Central memory CD4-positive, alpha-beta T cell (primary cell): ENCODE data around the gene PANK4.
"Not testable (repeated sequence)": the region's sequence is repeated elsewhere in the genome, so short reads cannot be mapped to it uniquely, and the experiment has no call there.

ENCODE experiments used
- DNase-seq: peaks from one replicate; pipeline ENCODE4 v3.0.0; 2022

Gene PANK4

DNA sequence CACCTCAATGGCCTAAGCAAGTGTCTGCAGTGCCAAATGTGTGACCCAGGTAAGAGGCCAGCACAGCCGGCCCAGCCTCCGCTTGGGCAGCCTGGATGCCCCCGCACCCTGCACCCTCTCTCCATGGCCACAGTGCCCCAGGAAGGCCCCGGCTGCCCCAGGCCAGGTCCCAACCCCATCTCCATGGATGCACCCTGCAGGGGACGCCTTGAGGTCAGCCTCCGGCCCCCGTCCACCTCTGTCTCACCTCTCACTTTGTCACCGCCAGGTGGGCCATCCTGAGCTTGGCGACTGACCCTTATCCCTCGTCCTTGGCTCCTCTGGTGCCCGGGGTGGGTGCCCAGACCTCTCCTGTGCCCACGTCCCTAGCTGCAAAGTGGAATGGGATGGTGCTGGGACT, 32.0 kb upstream of the PANK4 start:
- no peak for DNase-seq

DNA sequence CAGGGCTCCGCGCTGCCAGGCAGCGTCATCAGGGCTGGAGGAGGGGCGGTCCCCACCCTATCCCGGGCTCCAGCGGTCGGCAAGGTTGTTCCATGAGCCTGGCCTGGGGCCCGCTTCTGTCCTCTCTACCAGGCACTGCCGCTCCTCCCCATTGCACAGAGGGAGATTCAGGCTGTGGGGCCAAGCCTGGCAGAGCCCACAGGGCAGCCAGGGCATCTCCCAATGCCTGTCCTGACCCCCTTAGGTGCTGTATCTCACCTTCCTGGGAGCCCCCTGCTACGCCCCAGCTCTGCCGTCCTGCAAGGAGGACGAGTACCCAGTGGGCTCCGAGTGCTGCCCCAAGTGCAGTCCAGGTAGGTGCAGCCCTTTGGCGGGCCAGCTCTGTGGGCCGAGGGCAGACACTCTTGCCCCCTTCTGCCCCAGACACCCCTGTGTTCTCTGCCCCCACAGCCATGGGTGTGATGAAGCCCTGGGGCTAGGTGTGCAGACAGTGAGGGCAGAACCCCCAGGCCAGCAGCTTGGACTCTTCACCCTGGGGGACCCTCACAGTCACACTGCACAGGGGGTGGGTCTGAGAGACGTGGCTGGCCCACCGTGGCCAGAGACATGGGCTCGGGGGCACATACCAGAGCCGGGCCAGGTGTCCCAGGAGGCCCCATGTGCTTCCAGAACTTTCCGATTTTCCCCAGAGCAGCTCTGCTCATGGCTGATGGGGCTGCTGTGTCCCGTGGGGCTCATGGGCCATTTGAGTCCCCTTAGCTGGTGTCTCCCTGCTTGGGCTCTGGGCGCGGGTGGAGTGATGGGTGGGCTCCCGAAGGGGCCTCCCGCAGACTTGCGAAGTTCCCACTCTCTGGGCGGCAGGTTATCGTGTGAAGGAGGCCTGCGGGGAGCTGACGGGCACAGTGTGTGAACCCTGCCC, 31.3 kb upstream of the PANK4 start:
- no peak for DNase-seq

DNA sequence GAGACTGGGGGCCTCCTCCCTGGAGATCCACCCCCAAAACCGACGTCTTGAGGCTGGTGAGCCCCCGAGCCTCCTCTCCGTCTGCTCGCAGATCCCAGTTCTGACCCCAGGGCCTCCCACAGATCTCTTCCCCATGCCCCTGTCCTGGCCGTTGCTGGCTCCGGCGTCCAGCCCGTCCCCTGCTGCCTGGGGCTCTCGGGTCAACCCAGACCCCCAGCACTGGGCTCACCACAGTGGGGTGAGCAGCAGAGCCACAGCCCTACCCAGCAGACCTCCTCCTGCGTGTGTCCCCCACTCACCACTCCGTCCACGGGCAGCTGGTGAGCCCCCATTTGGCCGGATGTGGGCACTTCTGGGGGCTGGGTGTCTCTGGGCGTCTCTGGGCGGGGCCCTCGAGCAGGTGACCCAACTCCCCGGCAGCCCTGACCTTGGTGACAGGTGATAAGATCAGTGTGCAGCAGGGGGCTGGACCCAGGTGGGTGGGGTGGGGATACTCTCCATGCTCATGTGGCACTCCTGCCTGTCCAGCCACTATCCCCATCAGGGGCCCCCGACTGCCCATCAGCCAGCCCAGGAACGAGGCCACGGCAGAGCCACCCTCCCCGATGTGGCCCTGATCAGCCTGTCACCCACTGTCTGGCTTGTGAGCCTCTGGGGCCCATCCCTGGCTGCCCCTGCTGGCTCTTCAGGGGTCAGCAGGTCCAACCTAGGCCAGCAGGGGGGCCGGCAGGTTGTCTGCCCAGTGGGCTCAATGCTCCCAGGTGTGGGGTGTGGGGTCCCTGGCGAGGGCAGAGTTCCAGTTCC, 30.5 kb upstream of the PANK4 start:
- no peak for DNase-seq

DNA sequence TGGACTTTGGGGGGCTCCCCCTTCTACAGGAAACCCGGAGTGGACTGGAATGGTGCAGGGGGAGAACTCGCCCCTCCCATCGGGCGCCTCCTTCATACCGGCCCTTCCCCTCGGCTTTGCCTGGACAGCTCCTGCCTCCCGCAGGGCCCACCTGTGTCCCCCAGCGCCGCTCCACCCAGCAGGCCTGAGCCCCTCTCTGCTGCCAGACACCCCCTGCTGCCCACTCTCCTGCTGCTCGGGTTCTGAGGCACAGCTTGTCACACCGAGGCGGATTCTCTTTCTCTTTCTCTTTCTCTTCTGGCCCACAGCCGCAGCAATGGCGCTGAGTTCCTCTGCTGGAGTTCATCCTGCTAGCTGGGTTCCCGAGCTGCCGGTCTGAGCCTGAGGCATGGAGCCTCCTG, 29.9 kb upstream of the PANK4 start, which contains the start of gene TNFRSF14:
TSS of gene TNFRSF14 (plus strand) at position 95 of the 401 bp plus-strand sequence. CDS start at position 389, 294 bp downstream.
- peak; percentile 79 for DNase-seq

DNA sequence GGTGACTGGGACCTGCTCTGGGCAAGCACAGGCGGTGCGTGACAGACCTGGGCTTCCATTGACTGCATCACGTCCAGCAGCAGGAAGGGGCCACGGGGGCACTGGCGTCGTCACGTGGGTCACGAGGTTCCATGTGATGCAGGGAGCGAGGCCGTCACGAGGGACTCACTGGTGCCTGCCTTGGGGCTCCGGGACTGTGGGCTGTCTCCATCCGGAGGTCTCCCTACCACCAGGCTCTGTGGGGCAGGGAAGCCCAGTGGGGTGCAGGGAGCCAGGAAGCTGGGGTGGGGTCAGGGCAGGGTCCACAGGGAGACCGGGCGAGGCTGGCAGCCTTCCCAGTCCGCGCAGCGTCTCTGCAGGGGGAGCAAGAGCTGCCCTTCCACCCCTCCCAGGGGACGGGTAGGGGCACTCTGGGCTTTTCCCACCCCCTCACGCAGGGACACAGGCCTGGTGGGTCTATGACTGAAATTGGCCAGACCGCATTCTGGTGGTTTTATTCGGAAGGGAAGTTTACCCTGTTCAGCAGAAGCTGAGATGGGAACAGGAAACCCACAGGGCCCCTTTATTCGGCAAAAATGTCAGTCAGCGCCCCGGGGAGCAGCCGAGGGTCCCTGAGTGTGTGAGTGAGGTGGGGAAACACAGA, 29.4 kb upstream of the PANK4 start:
- DNase-seq, result peak; percentile 65

DNA sequence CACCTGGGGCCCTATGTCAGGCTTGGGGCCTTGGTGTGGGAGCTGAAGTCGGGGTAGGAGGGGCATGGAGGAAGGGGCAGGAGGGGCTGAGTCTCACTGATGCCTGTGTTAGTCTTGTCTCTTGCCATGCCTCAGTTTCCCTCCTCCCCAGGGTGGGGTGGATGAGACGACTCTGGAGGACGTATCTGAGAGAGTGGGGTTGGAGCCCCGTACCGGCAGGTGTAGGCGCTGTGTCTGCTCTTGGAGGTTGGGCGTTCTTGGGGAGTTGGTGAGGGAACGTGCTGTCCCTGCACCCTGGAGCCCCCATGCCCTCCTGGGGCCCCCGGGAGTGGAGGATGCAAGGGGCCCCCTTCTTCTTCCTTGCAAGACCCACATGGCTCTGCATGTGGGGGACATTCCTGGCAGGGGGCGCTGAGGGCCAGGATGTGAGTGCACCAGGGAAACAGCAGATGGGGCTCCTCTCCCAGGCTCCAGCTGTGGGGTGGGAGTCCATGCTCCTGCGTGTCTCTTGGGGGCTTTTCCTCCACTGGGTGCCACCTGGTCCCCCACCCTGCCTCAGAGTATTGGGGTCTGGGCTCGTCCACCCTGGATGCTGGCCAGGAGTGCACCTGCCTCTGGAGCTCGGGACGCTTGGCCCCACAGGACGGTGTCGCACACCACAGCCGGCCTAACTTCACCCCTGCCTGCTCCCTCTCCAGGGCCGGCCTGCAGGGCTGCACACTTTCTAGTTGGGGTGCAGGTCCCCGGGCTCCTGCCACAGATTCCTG, 28.4 kb upstream of the PANK4 start:
- peak; percentile 44 for DNase-seq

DNA sequence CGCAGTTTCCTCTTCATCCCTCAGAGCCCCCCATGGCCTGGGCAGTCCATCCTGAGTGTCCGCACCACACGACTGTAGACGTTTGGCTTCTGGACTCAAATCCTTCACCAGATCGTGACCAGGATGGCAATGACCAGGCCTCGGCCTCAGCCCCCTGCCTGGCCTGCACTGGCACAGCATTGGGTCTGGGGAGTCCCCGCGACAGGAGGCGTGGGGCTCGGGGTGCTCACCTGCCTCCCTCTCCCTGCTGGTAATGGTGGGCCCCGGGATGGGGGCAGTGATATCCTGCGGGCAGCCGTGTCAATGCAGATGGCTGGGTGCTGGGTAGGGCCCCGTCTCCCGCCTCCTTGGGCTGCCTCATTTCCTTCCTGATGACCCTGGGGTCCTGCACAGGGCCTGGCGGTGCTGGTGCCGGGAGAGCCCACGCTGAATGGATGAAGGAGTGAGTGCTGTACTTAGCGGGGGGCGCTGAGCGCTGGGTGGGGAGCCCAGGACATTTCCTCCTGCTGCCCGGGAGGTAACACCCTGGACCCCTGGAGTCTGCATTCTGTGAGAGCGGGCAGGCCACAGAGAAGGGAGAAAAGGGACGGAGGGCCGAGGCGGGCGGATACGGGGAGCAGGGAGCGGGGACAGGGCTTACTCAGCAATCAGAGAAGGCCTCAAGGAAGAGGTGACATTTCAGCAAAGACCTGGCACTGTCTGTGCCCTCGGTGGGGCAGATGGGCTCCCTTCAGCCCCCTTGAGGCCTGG, 27.6 kb upstream of the PANK4 start:
- no peak for DNase-seq

DNA sequence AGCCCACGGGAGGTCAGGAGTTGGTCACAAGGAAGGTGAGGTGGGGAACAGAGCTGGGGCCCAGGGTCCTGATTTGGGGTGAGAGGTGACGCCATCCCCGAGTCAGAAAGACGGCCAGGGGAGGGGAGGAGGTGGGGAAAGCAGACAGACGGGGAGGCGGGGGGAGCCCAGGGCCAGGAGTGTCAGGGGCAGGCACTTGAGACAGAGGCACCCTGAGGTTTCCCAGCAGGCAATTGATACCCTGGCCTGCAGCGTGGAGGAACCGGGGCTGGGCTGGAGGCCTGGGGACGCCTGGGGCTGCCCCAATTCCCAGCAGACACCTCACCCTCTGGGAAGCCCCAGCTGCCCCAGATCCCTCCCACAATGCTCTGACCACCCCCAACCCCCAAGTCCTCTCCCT, 26.7 kb upstream of the PANK4 start:
- DNase-seq, result not testable (repeated sequence)

DNA sequence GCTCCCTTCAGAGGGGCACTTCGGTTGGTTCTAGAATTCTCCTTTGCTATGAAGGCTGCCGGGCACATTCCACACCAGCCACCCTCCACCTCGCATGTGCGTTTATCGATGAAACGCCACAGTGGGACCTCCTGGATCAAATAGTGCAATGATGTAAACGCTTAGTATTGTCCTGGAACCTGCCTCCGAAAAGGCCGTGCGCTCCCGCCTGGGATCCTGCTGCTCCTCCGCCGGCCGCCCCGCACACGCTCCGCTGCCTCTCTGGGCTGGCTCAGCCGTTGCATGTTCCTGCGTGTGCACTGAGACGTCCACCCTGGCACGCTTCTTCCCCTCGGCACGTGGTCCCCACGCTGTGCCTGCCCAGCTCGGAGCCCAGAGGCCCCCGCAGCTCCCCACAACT, 25.8 kb upstream of the PANK4 start:
- DNase-seq, result no peak

DNA sequence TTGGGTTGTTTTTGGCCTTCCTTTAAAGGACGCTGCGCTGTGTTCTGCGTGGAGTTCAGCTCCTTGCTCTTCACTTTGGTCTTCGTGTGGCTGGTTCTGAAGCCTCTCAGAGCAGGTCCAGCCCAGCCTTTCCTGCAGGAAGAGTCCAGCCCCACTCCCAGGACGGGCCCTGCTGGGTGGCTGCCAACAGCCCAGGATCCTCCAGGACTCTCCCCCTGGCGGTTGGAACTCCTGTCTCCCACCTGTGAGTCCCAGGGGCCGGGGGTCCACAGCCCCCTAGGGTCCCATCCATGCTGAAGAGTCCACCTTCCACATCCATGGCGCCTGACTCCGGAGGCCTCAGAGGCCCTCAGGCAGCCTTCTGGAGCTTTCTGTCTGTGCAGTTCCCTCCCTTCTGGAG, 25.1 kb upstream of the PANK4 start:
- not testable (repeated sequence) for DNase-seq

DNA sequence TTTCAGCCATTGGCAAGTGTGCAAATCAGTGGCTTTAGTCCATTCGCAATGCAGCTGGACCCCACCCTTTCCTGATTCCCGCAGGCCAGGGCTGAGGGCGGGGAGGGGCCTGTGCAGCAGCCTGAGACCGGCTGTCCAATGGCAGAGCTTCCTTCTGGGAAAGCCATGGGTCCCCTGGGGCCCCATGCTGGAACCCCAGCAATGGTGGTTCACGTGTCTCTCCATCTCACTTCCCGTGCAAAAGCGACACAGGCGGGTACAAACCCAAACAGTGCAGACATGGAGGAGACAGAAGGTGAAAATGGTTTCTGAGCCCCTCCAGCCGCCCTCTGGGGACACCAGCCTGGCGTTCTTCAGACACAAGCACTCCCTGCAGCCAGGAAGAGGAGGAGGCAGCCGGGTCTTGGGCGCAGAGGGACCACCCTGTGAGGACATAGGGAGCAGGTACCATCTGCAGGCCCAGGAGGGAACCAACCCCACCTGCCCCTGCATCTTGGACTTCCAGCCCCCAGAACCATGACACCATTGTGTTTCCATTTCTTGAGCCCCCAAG, 24.0 kb upstream of the PANK4 start:
- not testable (repeated sequence) for DNase-seq

DNA sequence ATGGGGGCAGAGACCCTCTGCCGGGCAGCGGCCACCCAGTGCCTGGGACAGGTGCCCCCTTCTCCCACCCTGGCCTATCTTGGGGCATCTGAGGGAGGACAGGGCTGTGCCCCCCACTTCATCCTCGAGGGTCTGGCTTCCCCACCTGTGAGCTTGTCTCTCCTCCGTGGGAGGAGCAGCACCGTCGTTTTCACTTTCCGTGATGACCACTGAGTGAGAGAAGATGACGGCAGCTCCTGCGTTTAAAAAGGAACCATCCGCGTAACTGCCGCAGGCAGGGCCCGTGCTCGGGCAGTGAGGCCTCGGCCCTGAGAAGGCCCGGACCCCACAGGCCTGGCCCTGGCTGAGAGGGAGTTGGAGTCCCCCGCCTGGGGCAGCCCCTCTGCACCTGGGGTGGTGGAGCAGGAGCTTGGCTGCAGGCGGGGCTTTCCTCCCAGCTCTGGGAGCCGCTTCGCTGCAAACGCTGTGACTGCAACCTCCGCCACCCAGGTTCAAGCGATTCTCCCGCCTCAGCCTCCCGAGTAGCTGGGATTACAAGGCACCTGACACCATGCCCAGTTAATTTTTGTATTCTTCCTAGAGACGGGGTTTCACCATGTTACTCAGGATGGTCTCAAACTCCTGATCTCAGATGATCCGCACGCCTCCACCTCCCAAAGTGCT, 23.1 kb upstream of the PANK4 start:
- not testable (repeated sequence) for DNase-seq

DNA sequence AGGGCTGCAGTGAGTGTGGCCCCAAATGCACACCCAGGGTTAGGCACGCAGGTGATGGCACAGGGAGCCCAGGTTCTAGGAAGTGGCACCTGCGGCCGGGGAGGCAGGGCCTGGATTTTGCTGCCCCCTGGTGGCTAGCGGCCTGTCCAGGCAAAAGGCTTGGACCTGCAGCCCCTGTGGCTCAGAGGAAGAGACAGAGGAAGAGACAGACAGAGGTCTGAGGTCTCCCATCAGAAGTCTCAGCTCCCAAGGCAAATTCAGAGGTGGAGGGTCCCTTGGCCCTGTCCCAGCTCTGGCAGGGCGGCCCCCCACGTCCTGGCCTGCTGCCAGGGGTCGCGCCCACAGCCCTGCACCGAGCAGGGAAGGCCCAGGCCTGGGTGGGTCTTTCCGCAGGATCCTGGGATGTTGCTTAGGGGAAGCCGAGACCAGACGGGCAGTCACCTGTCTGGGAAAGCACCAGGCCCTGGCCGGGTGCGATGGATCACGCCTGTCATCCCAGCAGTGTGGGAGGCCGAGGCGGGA, 21.7 kb upstream of the PANK4 start:
- peak; percentile 74 for DNase-seq

DNA sequence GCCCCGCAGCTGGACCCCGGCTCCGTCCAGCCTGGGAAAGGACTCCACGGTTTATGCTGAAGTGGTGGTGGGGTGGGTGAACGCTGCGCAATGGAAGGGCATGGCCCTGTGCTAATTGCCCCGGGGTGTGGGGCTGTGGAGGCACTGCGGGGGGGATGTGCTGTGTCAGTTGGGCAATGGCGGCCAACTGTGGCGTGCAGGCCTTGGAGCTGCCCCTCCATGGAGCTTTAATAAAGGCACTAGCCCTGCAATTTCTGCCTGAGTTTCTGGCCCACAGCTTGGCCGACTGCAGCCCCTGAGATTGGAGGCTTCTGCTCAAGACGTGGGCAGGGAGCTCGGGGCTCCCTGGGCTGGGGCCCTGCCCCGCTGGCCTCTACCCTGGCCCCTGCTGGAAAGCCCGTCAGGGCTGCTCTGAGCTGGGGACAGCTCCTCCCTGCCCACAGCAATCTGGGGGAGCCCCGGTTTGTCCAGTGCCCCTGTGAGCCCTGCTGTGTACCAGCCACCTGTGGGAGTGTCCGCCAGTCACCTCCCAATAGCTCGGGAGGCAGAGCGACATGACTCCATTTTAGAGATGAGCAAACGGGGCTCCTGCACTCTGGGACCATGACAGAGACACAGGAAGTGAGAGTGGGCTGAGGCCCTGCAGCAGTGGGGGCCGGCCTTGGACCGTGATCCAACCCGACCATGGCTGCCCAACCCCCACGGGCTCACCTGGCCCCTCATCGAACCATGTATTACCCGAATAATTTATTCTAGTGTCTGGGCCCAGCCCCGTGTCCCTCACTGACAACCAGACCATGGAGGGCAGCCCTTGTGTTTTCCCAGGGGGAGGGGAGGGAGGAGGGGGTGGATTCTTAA, 21.0 kb upstream of the PANK4 start:
- DNase-seq, result peak; percentile 43

DNA sequence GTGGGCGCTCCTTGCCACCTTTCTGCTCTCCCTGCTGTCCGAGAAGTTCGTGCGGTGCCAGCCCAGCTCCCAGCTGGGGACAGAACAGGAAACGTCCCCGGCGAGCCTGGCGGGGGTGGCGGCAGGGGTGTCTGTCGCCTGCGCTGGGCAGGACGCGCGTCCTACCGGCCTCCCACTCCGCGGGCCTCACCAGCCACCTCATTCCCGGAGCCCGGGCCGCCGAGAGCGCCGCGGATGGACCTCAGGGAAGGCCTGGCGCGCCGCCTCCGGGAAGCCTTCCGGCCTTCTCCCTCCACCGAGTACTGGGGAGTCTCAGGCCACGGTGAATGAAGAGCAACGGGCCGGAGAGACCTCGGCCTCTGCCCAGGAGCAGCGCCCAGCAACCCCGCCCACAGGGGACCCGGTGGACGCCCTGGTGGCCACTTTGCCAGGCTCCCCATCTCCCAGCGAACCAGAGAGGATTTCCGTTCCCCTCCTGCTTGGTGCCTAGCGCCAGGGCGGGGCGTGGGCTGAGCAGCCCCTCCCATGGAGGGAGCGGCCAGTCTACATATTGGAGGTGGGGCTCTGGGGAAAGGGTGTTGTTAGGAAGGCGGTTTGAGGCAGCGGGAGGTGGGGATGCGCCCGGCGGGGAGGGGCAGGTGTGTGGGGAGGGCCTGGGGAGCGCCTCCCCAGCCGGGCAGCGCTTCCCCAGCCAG, 20.3 kb upstream of the PANK4 start:
- peak; percentile 84 for DNase-seq

DNA sequence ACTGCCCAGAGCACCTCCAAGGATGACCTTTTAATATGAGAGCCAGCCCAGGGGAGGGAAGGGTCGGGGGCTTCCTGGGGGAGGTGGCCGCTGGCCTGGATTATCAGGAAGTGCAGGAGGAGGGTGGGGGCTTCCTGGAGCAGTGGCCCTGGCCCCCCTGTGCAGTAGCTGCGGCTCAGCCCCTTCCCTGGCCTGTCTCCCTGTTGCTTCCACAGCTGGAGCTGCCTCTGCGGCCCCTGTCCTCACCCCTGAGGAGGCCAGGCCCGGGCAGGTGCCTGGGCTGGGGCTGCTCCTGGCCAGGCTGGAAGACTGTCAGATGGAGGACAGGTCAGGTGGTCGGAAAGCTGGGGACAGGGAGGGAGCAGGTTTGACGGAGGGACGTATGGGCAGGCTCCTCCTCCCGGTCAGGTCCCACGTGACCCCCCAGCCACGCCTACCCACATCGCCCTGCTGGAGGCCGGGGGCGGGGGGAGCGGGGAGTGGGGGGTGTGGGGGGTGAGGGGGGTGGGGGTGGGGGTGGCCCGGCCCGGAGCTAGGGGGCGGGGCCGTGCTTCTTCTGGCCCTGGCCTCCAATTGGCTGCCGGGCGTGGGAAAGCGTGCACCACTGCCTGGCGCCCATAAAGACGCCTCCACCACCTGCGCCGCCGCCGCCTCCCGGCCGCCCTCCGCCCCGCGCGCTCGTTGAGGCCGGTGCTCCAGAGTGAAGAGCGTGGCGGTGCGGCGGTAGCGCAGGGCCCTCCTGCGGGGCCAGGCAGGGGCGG, 19.5 kb upstream of the PANK4 start:
- peak; percentile 89 for DNase-seq

DNA sequence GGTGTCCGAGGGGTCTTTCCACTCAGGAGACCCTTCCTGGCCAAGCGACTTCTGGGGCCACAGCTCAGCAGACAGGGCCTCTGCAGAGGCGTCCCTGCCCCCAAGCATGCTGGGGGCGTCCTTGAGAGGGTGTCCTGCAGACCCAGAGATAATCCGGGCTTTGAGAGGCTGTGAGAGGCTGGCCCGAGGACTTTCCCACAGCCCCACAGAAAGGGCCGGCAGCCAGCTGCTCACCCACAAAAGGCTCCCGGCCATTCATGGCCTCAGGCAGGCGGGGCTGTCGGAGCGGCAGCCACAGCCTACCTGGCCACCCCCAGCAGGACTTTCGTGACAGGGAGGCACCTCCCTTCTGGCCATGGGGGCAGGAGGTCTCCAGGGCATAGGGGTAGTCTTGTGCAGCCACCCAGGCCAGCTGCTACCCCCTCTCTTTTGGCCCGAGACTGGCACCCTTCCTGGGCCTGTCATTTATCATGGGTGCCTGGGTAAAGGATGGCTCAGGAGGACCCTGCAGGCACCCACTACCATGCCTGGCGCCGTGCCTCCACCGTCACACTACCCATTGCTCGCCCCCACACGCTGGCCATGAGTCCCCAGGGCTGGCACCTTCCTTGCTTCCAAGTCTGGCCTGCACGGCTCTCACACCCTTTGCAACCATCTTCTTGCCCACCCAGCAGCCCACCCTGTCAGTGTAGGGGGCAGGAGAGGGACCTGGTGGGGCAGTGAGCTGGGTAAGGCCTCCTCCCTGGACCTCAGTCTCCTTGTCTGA, 18.7 kb upstream of the PANK4 start:
- DNase-seq, result no peak
